GM23338 (cell line): Measurements from ENCODE around the gene ARAP1. TPM values are rescaled to one million over a fixed set of nuclear protein-coding genes. Genes with fewer than 3 reads are reported as not detected.

Experiments used
- ATAC-seq: fragments of 200-7000 bp; cut with Tn5 transposase; 3 replicates; pipeline ENCODE4 v1.9.1; 2020
- DNase-seq: peaks from one replicate; pipeline ENCODE4 v3.0.0-alpha.2; 2015; ENCODE audit warnings: low spot score
- H2AFZ ChIP-seq: fragments of 200-600 bp; sonication (generic); 2 replicates; pipeline ENCODE4 v1.8.0; 2016; ENCODE audit warnings: antibody characterized with exemption, mild to moderate bottlenecking, moderate library complexity
- H3F3A ChIP-seq: fragments of 200-600 bp; sonication (generic); replicated peaks from 2 replicates; pipeline ENCODE4 v1.8.0; 2017; ENCODE audit warnings: antibody characterized with exemption, mixed run types, low read depth
- H3K27ac ChIP-seq: fragments of 200-600 bp; sonication (generic); 2 replicates; pipeline ENCODE4 v1.6.1; 2016; ENCODE audit warnings: low read depth
- H3K27me3 ChIP-seq: fragments of 200-600 bp; sonication (generic); 2 replicates; pipeline ENCODE4 v1.8.0; 2016; ENCODE audit warnings: mild to moderate bottlenecking, mixed run types, moderate library complexity; ENCODE audit not compliant: insufficient read depth
- H3K36me3 ChIP-seq: fragments of 200-600 bp; sonication (generic); 2 replicates; pipeline ENCODE4 v1.8.0; 2016; ENCODE audit warnings: mild to moderate bottlenecking; ENCODE audit not compliant: insufficient read depth
- H3K4me1 ChIP-seq: fragments of 200-600 bp; sonication (generic); 2 replicates; pipeline ENCODE4 v1.8.0; 2016; ENCODE audit warnings: mild to moderate bottlenecking, moderate library complexity; ENCODE audit not compliant: insufficient read depth
- H3K4me2 ChIP-seq: fragments of 200-600 bp; sonication (generic); 2 replicates; pipeline ENCODE4 v1.7.1; 2017; ENCODE audit warnings: mixed run types
- H3K4me3 ChIP-seq: fragments of 200-600 bp; sonication (generic); 2 replicates; pipeline ENCODE4 v1.6.1; 2016; ENCODE audit warnings: mixed run types
- H3K79me2 ChIP-seq: fragments of 200-600 bp; sonication (generic); replicated peaks from 2 replicates; pipeline ENCODE4 v1.8.0; 2017; ENCODE audit warnings: mild to moderate bottlenecking; ENCODE audit not compliant: insufficient read depth
- H3K9me2 ChIP-seq: fragments of 200-600 bp; sonication (generic); 2 replicates; pipeline ENCODE4 v1.8.0; 2017; ENCODE audit not compliant: insufficient read depth
- H4K20me1 ChIP-seq: fragments of 200-600 bp; sonication (generic); replicated peaks from 2 replicates; pipeline ENCODE4 v1.8.0; 2017; ENCODE audit warnings: mild to moderate bottlenecking; ENCODE audit not compliant: insufficient read depth
- H3K27ac Mint-ChIP-seq: 2 replicates; pipeline ENCODE4 v1.8.0; 2020; ENCODE audit warnings: inconsistent platforms, mild to moderate bottlenecking, moderate library complexity, mixed read lengths
- H3K27me3 Mint-ChIP-seq: 3 replicates; pipeline ENCODE4 v1.8.0; 2022; ENCODE audit warnings: low read depth, mild to moderate bottlenecking, moderate library complexity, mixed read lengths, inconsistent platforms; ENCODE audit not compliant: insufficient read depth, poor library complexity
- H3K36me3 Mint-ChIP-seq: 3 replicates; pipeline ENCODE4 v1.8.0; 2021; ENCODE audit warnings: low read depth, mild to moderate bottlenecking, inconsistent platforms, moderate library complexity, mixed read lengths
- H3K4me1 Mint-ChIP-seq: 3 replicates; pipeline ENCODE4 v1.8.0; 2020; ENCODE audit warnings: mild to moderate bottlenecking, inconsistent platforms, mixed read lengths
- H3K4me3 Mint-ChIP-seq: 3 replicates; pipeline ENCODE4 v1.8.0; 2021; ENCODE audit warnings: moderate library complexity, mild to moderate bottlenecking, inconsistent platforms, mixed read lengths
- H3K9me3 Mint-ChIP-seq: 3 replicates; pipeline ENCODE4 v1.8.0; 2020; ENCODE audit warnings: moderate library complexity, mild to moderate bottlenecking, inconsistent platforms, mixed read lengths
- CTCF ChIP-seq, 2 experiments: fragments of 200-600 bp in 1 of 2; sonication (generic) in 1 of 2; conservative IDR thresholded peaks; 2 replicates each; pipeline versions ENCODE4 v1.5.1 to v1.6.1; 2016 to 2017; ENCODE audit warnings: antibody characterized with exemption in 2 of 2, low read depth in 2 of 2, mild to moderate bottlenecking in 2 of 2, moderate library complexity in 1 of 2
- ETS1 ChIP-seq: IDR thresholded peaks from 2 replicates; pipeline ENCODE4 v1.6.1; 2016; ENCODE audit warnings: antibody characterized with exemption
- EZH2phosphoT487 ChIP-seq: fragments of 200-600 bp; sonication (generic); IDR thresholded peaks from one replicate; pipeline ENCODE4 v1.8.1; 2018; ENCODE audit warnings: antibody characterized with exemption; ENCODE audit not compliant: unreplicated experiment
- JUNB ChIP-seq: IDR thresholded peaks from one replicate; pipeline ENCODE4 v1.6.1; 2016; ENCODE audit warnings: antibody characterized with exemption; ENCODE audit not compliant: unreplicated experiment
- NANOG ChIP-seq: IDR thresholded peaks from 2 replicates; pipeline ENCODE4 v1.6.1; 2016; ENCODE audit warnings: antibody characterized with exemption, borderline replicate concordance
- REST ChIP-seq: IDR thresholded peaks from one replicate; pipeline ENCODE4 v1.6.1; 2018; ENCODE audit warnings: antibody characterized with exemption; ENCODE audit not compliant: unreplicated experiment
- ZNF114 ChIP-seq: fragments of 250-450 bp; sonication (Bioruptor Pico); IDR thresholded peaks from 2 replicates; pipeline ENCODE4 v1.5.0; 2020; ENCODE audit warnings: mild to moderate bottlenecking, moderate library complexity
- ZNF331 ChIP-seq: fragments of 250-450 bp; sonication (Bioruptor Pico); IDR thresholded peaks from 2 replicates; pipeline ENCODE4 v1.5.0; 2020; ENCODE audit warnings: low read depth, mild to moderate bottlenecking, moderate library complexity
- ZNF462 ChIP-seq: fragments of 250-450 bp; sonication (Bioruptor Pico); IDR thresholded peaks from 2 replicates; pipeline ENCODE4 v1.5.0; 2020; ENCODE audit warnings: mild to moderate bottlenecking, moderate library complexity
- polyA plus RNA-seq: library from polyadenylated mRNA; unstranded; fragments of >200 nt; fragmentation: Nextera tagmentation; extraction: Ambion mirVana; gene quantifications from 2 replicates; pipeline ENCODE4 v1.2.1, GENCODE V29; 2016
- total RNA-seq: library from RNA; depleted of rRNA; stranded (reverse); fragments of >200 nt; shearing (Covaris generic); gene quantifications from 2 replicates; pipeline ENCODE4 v1.2.3, GENCODE V29; 2014

ARAP1 gene
- total and polyA plus RNA-seq, 2 experiments from 2014 or later, result 24.5 to 116 TPM

GRCh38 chr11:72676861-72677341, 75.3 kb downstream of the ARAP1 start:
- Histone ChIP-seq H3K9me2 (no peaks in the 10 kb centered on the region), H3K4me3 (peak overlapping the region; percentile 50), H3K4me1 (peaks cover 32% of the 10 kb centered on the region), H4K20me1 (no peaks in the 10 kb centered on the region; the same call in 1 of the 2 replicates), H3K79me2 (no peaks in the 10 kb centered on the region), H3K27me3 (peaks cover 66% of the 10 kb centered on the region), H3K4me2 (peak overlapping the region; percentile 81), H3F3A (no peaks in the 10 kb centered on the region), H3K27ac (no peak overlapping the region), H2AFZ (no peak overlapping the region), H3K36me3 (no peaks in the 10 kb centered on the region)
- peak; percentile 94 for DNase-seq
- no peak overlapping the region for H3K27ac Mint-ChIP-seq
- H3K9me3 Mint-ChIP-seq, result no peaks in the 10 kb centered on the region
- ATAC-seq, result peak; percentile 77
- TF ChIP-seq CTCF (conservative IDR thresholded peaks at IDR 0.05; ENCODE audit: low read depth in 2 of 2) (0 out of 4 replicates have a peak, but pooled peaks of 1 of the 2 experiments have one; percentile 0), REST (peak; percentile 97), ZNF331 (no peak)
- H3K36me3 Mint-ChIP-seq, result no peaks in the 10 kb centered on the region
- H3K4me3 Mint-ChIP-seq, result peak overlapping the region; percentile 66
- H3K27me3 Mint-ChIP-seq, result peaks cover 54% of the 10 kb centered on the region
- peaks cover 55% of the 10 kb centered on the region for H3K4me1 Mint-ChIP-seq

GRCh38 chr11:72675221-72675620, 77.0 kb downstream of the ARAP1 start:
- ATAC-seq, result no peak
- peaks cover 36% of the 10 kb centered on the region for H3K4me1 ChIP-seq
- peaks cover 67% of the 10 kb centered on the region for H3K27me3 ChIP-seq
- H4K20me1 ChIP-seq, result no peaks in the 10 kb centered on the region; the same call in 1 of the 2 replicates
- Mint-ChIP-seq H3K36me3 (no peaks in the 10 kb centered on the region), H3K4me1 (peaks cover 61% of the 10 kb centered on the region), H3K27ac (no peak overlapping the region), H3K9me3 (no peaks in the 10 kb centered on the region), H3K27me3 (peaks cover 51% of the 10 kb centered on the region), H3K4me3 (no peak overlapping the region)
- H3K27ac ChIP-seq, result no peak overlapping the region
- H3K9me2 ChIP-seq, result no peaks in the 10 kb centered on the region
- peak overlapping the region; percentile 38; the same call in 1 of the 2 replicates for H3K4me2 ChIP-seq
- H3F3A ChIP-seq, result no peaks in the 10 kb centered on the region
- H3K4me3 ChIP-seq, result no peak overlapping the region
- no peaks in the 10 kb centered on the region for H3K36me3 ChIP-seq
- no peak overlapping the region for H2AFZ ChIP-seq
- no peaks in the 10 kb centered on the region for H3K79me2 ChIP-seq
- DNase-seq, result no peak
- TF ChIP-seq ZNF114 (CRISPR knock-in tag), result no peak
- no peak for TF ChIP-seq JUNB
- no peak for TF ChIP-seq NANOG
- TF ChIP-seq ZNF462 (CRISPR knock-in tag), result no peak
- TF ChIP-seq ETS1, result no peak
- TF ChIP-seq EZH2phosphoT487, result no peak
